RWPE2 (cell line): ENCODE measurements around the gene FOXP3.
A peak's percentile ranks its signal among the peaks of the same experiment; 100 is the strongest.

Source experiments
- ATAC-seq: fragments of 200-7000 bp; cut with Tn5 transposase; 3 replicates; pipeline ENCODE4 v1.9.1; 2021; ENCODE audit warnings: low read depth
- DNase-seq: peaks from one replicate; pipeline ENCODE4 v3.0.0-alpha.2; 2020; ENCODE audit warnings: low spot score
- H3K27ac ChIP-seq: fragments of 450-650 bp; 2 replicates; pipeline ENCODE4 v1.5.1; 2017; ENCODE audit warnings: mild to moderate bottlenecking; ENCODE audit not compliant: poor library complexity, severe bottlenecking
- H3K27me3 ChIP-seq: fragments of 250-450 bp; sonication (Bioruptor Pico); 2 replicates; pipeline ENCODE4 v1.5.1; 2021; ENCODE audit warnings: mild to moderate bottlenecking, moderate library complexity; ENCODE audit not compliant: insufficient read depth, poor library complexity, severe bottlenecking
- H3K36me3 ChIP-seq: fragments of 250-450 bp; sonication (Bioruptor Pico); 2 replicates; pipeline ENCODE4 v1.5.1; 2020; ENCODE audit warnings: low read depth, mild to moderate bottlenecking, moderate library complexity
- H3K4me1 ChIP-seq: fragments of 250-450 bp; sonication (Bioruptor Pico); 2 replicates; pipeline ENCODE4 v1.5.1; 2021; ENCODE audit warnings: mild to moderate bottlenecking, moderate library complexity; ENCODE audit not compliant: insufficient read depth, poor library complexity, severe bottlenecking
- H3K4me3 ChIP-seq: fragments of 250-450 bp; sonication (Bioruptor Pico); 2 replicates; pipeline ENCODE4 v1.5.1; 2021; ENCODE audit warnings: mild to moderate bottlenecking, moderate library complexity; ENCODE audit not compliant: severe bottlenecking
- H3K9me3 ChIP-seq: fragments of 250-450 bp; sonication (Bioruptor Pico); 2 replicates; pipeline ENCODE4 v1.5.1; 2021; ENCODE audit warnings: mild to moderate bottlenecking, moderate library complexity; ENCODE audit not compliant: severe bottlenecking
- TF ChIP-seq, protein P1 (sequence below): fragments of 450-650 bp; IDR thresholded peaks from one replicate; pipeline ENCODE4 v1.5.1; 2017; ENCODE audit warnings: mild to moderate bottlenecking, moderate library complexity; ENCODE audit not compliant: poor library complexity, severe bottlenecking

FOXP3 gene

DNA sequence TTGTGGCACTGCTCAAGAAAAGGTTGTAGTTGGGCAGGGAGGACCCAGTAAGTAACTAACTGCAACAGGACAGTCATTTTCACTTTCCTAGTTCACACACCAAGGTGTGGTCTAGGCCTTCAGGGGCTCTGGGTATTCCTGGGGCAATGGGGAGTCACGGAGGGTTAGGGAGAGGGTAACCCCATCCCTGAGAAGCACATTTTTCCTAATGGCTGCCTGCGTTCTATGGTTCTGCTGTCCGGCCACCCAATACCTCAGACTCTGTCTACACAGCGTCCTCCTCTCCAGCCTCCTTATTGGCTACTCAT, 4.1 kb upstream of the FOXP3 start:
- Histone ChIP-seq H3K36me3 (no peaks in the 10 kb centered on the region), H3K9me3 (no peaks in the 10 kb centered on the region), H3K27ac (peak overlapping the region; percentile 71), H3K4me3 (peak overlapping the region; percentile 84), H3K4me1 (peaks cover 3% of the 10 kb centered on the region), H3K27me3 (no peaks in the 10 kb centered on the region)
- TF ChIP-seq, protein P1, sequence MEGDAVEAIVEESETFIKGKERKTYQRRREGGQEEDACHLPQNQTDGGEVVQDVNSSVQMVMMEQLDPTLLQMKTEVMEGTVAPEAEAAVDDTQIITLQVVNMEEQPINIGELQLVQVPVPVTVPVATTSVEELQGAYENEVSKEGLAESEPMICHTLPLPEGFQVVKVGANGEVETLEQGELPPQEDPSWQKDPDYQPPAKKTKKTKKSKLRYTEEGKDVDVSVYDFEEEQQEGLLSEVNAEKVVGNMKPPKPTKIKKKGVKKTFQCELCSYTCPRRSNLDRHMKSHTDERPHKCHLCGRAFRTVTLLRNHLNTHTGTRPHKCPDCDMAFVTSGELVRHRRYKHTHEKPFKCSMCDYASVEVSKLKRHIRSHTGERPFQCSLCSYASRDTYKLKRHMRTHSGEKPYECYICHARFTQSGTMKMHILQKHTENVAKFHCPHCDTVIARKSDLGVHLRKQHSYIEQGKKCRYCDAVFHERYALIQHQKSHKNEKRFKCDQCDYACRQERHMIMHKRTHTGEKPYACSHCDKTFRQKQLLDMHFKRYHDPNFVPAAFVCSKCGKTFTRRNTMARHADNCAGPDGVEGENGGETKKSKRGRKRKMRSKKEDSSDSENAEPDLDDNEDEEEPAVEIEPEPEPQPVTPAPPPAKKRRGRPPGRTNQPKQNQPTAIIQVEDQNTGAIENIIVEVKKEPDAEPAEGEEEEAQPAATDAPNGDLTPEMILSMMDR, result no peak
- no peak for DNase-seq
- no peak for ATAC-seq

DNA sequence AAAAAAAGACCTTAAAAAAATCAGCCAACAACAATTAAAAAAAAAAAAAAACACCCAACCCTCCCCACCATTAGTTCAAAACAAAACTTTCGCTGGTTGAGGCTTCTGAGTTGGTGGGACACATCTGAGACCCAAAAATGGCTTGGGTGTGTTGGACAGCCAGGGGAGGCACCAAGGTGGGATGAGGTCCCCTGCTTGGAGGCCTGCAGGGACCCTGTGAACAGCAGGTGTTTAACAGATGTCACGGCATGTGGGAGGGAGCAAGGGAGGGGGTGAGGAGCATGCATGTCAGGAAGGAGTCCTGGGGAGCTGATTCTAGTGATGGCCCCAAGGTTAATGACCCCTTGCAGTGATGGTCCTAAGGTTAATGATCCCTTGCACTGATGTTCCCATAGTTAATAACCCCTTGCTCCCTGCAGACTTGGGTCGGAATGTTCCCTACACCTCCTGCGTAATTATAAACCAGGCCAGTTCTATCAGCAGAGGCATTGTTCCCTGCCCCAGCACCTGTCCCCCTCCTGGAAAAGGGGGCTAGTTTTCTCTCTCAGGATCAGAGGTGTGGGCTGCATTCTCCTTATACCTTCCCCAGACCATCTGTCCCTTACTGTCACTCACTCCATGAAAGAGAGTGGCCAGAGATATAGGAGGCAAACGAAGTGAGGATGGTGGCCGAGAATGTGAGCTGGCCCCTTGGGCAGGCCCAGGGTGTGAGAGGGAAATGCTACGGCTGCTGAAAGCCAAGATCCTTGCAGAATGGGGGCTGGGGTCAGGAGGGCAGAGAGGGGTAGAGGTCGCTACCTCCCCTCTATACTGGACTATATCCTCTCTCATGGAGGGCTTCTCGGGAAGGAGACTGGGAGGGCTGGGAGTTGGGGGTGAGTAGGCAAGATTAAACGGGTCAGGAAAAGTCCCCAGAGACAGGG, 2.3 kb upstream of the FOXP3 start:
- H3K36me3 ChIP-seq, result no peaks in the 10 kb centered on the region
- H3K27ac ChIP-seq, result no peak overlapping the region
- DNase-seq (no peak), ATAC-seq (no peak)
- no peak overlapping the region for H3K4me3 ChIP-seq
- H3K9me3 ChIP-seq, result no peaks in the 10 kb centered on the region
- TF ChIP-seq, protein P1, result no peak
- peaks cover 3% of the 10 kb centered on the region for H3K4me1 ChIP-seq
- no peaks in the 10 kb centered on the region for H3K27me3 ChIP-seq

DNA sequence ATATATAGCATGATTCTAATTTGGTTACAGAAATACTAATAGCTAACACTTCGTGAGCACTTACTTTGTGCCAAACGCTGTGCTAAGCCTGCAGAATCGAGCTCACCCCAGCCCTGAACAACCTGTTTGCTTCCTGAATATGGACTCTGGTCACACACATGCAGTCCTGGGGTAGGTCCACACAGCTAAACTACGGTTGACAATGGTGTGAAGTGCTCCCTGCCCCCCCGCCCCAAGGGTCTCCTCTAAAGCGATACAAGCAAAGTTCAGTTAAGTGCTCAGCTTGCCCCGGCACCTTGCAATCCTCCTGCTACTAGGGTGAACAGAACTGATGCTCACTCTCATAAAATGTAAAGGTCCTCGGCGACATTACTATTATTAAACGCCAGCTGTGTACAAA, 879 bp downstream of the FOXP3 start:
- Histone ChIP-seq H3K9me3 (no peaks in the 10 kb centered on the region), H3K4me1 (no peaks in the 10 kb centered on the region), H3K27ac (no peak overlapping the region), H3K27me3 (no peaks in the 10 kb centered on the region), H3K36me3 (no peaks in the 10 kb centered on the region), H3K4me3 (no peak overlapping the region)
- ATAC-seq (no peak), DNase-seq (no peak)
- TF ChIP-seq, protein P1, result no peak

DNA sequence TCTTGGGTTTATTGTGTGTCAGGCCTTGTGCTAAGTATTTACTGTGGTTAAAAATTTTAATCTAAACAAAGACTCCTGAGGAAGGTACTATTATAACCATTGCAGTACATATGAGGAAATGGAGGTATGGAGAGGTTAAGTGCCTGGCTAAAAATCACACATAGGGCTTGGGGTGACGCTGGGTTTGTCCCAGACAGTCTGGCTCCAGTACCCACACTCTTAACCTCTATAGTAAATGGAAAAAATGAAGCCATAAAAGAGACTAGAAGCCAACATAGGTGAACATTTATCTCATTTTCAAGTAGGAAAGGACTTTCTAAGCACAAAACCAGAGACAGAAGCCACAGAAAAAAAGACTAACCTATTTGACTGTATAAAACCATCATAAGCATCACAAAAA, 1.9 kb downstream of the FOXP3 start:
- no peak overlapping the region for H3K4me3 ChIP-seq
- no peaks in the 10 kb centered on the region for H3K4me1 ChIP-seq
- H3K27ac ChIP-seq, result no peak overlapping the region
- TF ChIP-seq, protein P1, result no peak
- no peaks in the 10 kb centered on the region for H3K9me3 ChIP-seq
- H3K27me3 ChIP-seq, result no peaks in the 10 kb centered on the region
- DNase-seq (no peak), ATAC-seq (no peak)
- H3K36me3 ChIP-seq, result no peaks in the 10 kb centered on the region
